ENCODE data around the gene GPX4.
"Not testable (repeated sequence)": the region's sequence is repeated elsewhere in the genome, so short reads cannot be mapped to it uniquely, and the experiment has no call there.

GPX4 gene

GRCh38 chr19:1103132-1103707 is 574 bp upstream of the GPX4 start:
- DNase-seq, result no peak

GRCh38 chr19:1104311-1105007 is 665 bp downstream of the GPX4 start:
- peak; percentile 82 to 93 for DNase-seq

- no peak for DNase-seq
Observed at GRCh38 chr19:1105008-1105872, 1.4 kb downstream of the GPX4 start.

GRCh38 chr19:1105873-1106840 is 2.4 kb downstream of the GPX4 start:
- DNase-seq, result no peak

GRCh38 chr19:1106841-1107660 is 3.3 kb downstream of the GPX4 start:
- no peak for DNase-seq

- no peak for DNase-seq
Observed at GRCh38 chr19:1107661-1108261, 4.0 kb downstream of the GPX4 start.

- no peak for DNase-seq
Observed at GRCh38 chr19:1108291-1109031, 4.7 kb downstream of the GPX4 start.

- DNase-seq, result no peak
Observed at GRCh38 chr19:1109032-1109551, 5.3 kb downstream of the GPX4 start.

- DNase-seq, result no peak
Observed at GRCh38 chr19:1109697-1110671, 6.2 kb downstream of the GPX4 start.

GRCh38 chr19:1110809-1111640 is 7.2 kb downstream of the GPX4 start:
- no peak for DNase-seq

- no peak for DNase-seq
Observed at GRCh38 chr19:1111641-1112267, 8.0 kb downstream of the GPX4 start.

- DNase-seq, result no peak
Observed at GRCh38 chr19:1112268-1113029, 8.7 kb downstream of the GPX4 start.

GRCh38 chr19:1113030-1113985 is 9.5 kb downstream of the GPX4 start:
- DNase-seq, result peak; percentile 89 to 95

- DNase-seq, result no peak
Observed at GRCh38 chr19:1113986-1114483, 10.2 kb downstream of the GPX4 start.

- not testable (repeated sequence) for DNase-seq
Observed at GRCh38 chr19:1114728-1115127, 10.9 kb downstream of the GPX4 start.

All from inflammatory macrophage (primary cell).